Osteocyte (in vitro differentiated cells): ENCODE data around the gene PGM5. TPM values are rescaled to one million over a fixed set of nuclear protein-coding genes. Genes with fewer than 3 reads are reported as not detected.

ENCODE experiments used
- DNase-seq: peaks from one replicate; pipeline ENCODE4 v3.0.0; 2021; ENCODE audit warnings: mixed read lengths; ENCODE audit not compliant: unreplicated experiment; ENCODE audit errors: extremely low spot score
- H3K27ac Mint-ChIP-seq: one replicate; pipeline ENCODE4 v1.8.0; 2021; ENCODE audit warnings: mild to moderate bottlenecking, mixed read lengths; ENCODE audit not compliant: unreplicated experiment
- H3K27me3 Mint-ChIP-seq: one replicate; pipeline ENCODE4 v1.8.0; 2021; ENCODE audit warnings: mixed read lengths; ENCODE audit not compliant: unreplicated experiment
- H3K36me3 Mint-ChIP-seq: one replicate; pipeline ENCODE4 v1.8.0; 2021; ENCODE audit warnings: mixed read lengths; ENCODE audit not compliant: unreplicated experiment
- H3K4me1 Mint-ChIP-seq: one replicate; pipeline ENCODE4 v1.8.0; 2021; ENCODE audit warnings: mixed read lengths; ENCODE audit not compliant: unreplicated experiment
- H3K4me3 Mint-ChIP-seq: one replicate; pipeline ENCODE4 v1.8.0; 2021; ENCODE audit warnings: mild to moderate bottlenecking, moderate library complexity, mixed read lengths; ENCODE audit not compliant: unreplicated experiment
- H3K9me3 Mint-ChIP-seq: one replicate; pipeline ENCODE4 v1.8.0; 2021; ENCODE audit warnings: mixed read lengths; ENCODE audit not compliant: unreplicated experiment
- total RNA-seq: library from RNA; stranded (reverse); gene quantifications from 2 replicates; pipeline ENCODE4 v1.2.1, GENCODE V29; 2021
- TF ChIP-seq, protein P1 (sequence below): fragments of 200-600 bp; sonication (generic); IDR thresholded peaks from 2 replicates; pipeline ENCODE4 v1.5.0; 2021; ENCODE audit warnings: antibody characterized with exemption, mild to moderate bottlenecking, moderate library complexity

Gene PGM5
- total RNA-seq, 1 donor from 2014 or later = not detected

GRCh38 chr9:68416936-68417564 lies 60.6 kb downstream of the PGM5 start:
- Mint-ChIP-seq H3K27me3 (no peaks in the 10 kb centered on the region), H3K27ac (no peak overlapping the region), H3K9me3 (no peaks in the 10 kb centered on the region), H3K36me3 (no peaks in the 10 kb centered on the region), H3K4me1 (no peaks in the 10 kb centered on the region), H3K4me3 (no peak overlapping the region)
- DNase-seq = no peak
- TF ChIP-seq, protein P1, sequence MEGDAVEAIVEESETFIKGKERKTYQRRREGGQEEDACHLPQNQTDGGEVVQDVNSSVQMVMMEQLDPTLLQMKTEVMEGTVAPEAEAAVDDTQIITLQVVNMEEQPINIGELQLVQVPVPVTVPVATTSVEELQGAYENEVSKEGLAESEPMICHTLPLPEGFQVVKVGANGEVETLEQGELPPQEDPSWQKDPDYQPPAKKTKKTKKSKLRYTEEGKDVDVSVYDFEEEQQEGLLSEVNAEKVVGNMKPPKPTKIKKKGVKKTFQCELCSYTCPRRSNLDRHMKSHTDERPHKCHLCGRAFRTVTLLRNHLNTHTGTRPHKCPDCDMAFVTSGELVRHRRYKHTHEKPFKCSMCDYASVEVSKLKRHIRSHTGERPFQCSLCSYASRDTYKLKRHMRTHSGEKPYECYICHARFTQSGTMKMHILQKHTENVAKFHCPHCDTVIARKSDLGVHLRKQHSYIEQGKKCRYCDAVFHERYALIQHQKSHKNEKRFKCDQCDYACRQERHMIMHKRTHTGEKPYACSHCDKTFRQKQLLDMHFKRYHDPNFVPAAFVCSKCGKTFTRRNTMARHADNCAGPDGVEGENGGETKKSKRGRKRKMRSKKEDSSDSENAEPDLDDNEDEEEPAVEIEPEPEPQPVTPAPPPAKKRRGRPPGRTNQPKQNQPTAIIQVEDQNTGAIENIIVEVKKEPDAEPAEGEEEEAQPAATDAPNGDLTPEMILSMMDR = no peak

DNA sequence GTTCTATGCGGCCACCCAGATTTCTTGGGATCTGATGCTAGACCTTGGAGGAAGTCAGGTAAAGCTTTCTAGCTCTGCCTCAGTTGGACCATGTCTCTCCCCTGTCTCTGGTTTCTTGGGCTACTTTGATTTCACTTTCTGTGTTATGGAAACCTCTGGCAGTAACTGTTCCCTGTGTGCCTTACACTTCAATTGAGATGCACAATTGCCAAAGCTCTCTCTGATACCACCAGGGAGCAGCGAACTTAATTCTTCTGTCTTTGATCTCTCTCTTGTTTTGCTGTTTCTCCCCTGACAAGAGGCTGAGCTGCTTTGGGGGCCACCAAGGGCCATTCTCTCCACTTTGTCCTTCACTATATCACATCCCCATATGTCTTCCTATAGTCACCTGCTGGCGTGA lies 61.4 kb downstream of the PGM5 start:
- no peak for DNase-seq
- H3K36me3 Mint-ChIP-seq = no peaks in the 10 kb centered on the region
- no peaks in the 10 kb centered on the region for H3K27me3 Mint-ChIP-seq
- H3K9me3 Mint-ChIP-seq = no peaks in the 10 kb centered on the region
- no peak overlapping the region for H3K4me3 Mint-ChIP-seq
- no peak overlapping the region for H3K27ac Mint-ChIP-seq
- H3K4me1 Mint-ChIP-seq = no peaks in the 10 kb centered on the region
- TF ChIP-seq, protein P1 = no peak

- no peak overlapping the region for H3K4me3 Mint-ChIP-seq
- H3K36me3 Mint-ChIP-seq = no peaks in the 10 kb centered on the region
- no peaks in the 10 kb centered on the region for H3K9me3 Mint-ChIP-seq
- no peaks in the 10 kb centered on the region for H3K4me1 Mint-ChIP-seq
- H3K27me3 Mint-ChIP-seq = no peaks in the 10 kb centered on the region
- no peak overlapping the region for H3K27ac Mint-ChIP-seq
- TF ChIP-seq, protein P1 = no peak
- no peak for DNase-seq
Observed at GRCh38 chr9:68418259-68418845, 61.9 kb downstream of the PGM5 start.

DNA sequence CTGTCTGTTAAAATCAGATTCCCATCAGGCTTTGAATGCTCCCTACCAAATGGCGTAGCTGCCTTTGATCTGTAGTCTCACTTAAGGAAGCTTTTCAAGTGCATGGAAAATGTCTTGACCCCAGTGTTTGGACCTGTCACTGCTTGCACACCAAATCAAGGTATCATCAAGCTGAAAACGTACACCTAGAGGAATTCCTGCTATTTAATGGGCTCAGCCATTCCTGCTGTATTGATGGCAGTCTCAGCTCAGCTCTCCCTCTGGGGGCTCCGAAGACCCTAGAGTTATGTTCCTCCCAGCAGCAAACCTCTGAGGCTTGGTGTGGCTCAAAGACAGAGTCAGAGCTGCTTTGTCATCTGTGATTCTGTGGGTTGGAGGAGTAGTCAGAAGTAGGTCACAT lies 63.5 kb downstream of the PGM5 start:
- DNase-seq = no peak
- TF ChIP-seq, protein P1 = no peak
- H3K9me3 Mint-ChIP-seq = no peaks in the 10 kb centered on the region
- no peak overlapping the region for H3K27ac Mint-ChIP-seq
- no peaks in the 10 kb centered on the region for H3K4me1 Mint-ChIP-seq
- H3K4me3 Mint-ChIP-seq = no peak overlapping the region
- H3K27me3 Mint-ChIP-seq = no peaks in the 10 kb centered on the region
- no peaks in the 10 kb centered on the region for H3K36me3 Mint-ChIP-seq

DNA sequence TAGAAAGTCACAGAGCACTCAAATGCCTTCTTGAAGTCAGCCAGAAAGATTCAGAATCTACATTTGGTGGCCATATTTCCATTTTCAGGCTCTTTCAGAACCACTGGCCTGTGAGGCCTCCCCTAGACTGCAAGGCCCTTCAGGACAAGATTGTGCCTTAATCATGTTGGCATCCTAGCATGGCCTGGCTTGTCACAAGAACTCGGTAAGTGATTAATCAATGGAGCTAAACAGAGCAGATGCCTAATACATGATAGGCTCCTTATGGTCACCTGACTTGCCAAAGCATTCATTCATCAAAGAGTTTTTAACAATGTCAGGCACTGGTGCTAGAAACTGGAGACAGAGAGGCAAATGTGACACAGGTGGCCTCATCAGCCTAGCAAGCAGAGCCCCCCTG lies 70.3 kb downstream of the PGM5 start:
- TF ChIP-seq, protein P1 = no peak
- Mint-ChIP-seq H3K27ac (no peak overlapping the region), H3K4me3 (no peak overlapping the region), H3K4me1 (no peaks in the 10 kb centered on the region), H3K36me3 (no peaks in the 10 kb centered on the region), H3K27me3 (peaks cover 2% of the 10 kb centered on the region), H3K9me3 (no peaks in the 10 kb centered on the region)
- no peak for DNase-seq
